ENCODE results near the gene ARHGAP35. TPM values are rescaled to one million over a fixed set of nuclear protein-coding genes. Genes with fewer than 3 reads are reported as not detected.
"Not testable (repeated sequence)": the region's sequence is repeated elsewhere in the genome, so short reads cannot be mapped to it uniquely, and the experiment has no call there.

Gene ARHGAP35
- total RNA-seq, 1 experiment from 2014 or later = 81.7 TPM

DNA sequence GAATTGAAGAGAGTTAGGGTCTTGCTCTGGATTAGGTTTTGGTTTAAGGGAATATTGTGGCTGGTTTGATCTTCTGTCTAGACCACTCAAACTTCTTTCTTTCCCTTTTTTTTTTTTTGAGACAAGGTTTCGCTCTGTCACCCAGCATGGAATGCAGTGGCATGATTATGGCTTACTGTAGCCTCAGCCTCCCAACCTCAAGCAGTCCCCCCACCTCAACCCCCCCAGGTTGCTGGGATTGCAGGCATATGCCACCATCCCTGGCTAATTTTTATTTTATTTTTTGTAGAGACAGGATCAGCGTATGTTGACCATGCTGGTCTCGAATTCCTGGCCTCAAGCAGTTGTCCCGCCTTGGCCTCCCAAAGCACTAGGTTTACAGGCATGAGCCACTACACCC, 21.2 kb downstream of the ARHGAP35 start:
- TF ChIP-seq, protein P1, sequence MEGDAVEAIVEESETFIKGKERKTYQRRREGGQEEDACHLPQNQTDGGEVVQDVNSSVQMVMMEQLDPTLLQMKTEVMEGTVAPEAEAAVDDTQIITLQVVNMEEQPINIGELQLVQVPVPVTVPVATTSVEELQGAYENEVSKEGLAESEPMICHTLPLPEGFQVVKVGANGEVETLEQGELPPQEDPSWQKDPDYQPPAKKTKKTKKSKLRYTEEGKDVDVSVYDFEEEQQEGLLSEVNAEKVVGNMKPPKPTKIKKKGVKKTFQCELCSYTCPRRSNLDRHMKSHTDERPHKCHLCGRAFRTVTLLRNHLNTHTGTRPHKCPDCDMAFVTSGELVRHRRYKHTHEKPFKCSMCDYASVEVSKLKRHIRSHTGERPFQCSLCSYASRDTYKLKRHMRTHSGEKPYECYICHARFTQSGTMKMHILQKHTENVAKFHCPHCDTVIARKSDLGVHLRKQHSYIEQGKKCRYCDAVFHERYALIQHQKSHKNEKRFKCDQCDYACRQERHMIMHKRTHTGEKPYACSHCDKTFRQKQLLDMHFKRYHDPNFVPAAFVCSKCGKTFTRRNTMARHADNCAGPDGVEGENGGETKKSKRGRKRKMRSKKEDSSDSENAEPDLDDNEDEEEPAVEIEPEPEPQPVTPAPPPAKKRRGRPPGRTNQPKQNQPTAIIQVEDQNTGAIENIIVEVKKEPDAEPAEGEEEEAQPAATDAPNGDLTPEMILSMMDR (IDR thresholded peaks at IDR 0.05; ENCODE audit: insufficient read depth in 1 of 2, low read depth in 1 of 2, low read length in 1 of 2, severe bottlenecking in 1 of 2, unreplicated experiment in 1 of 2) = no peak
- Histone ChIP-seq H3K4me3 (ENCODE audit: low read depth, low read length) (no peak overlapping the region), H3K4me1 (peaks cover 20% of the 10 kb centered on the region), H3K36me3 (ENCODE audit: control insufficient read depth, insufficient read depth, low read length) (no peaks in the 10 kb centered on the region), H3K27me3 (replicated peaks; ENCODE audit: control insufficient read depth, insufficient read depth, low read length) (no peaks in the 10 kb centered on the region), H3K9me3 (no peaks in the 10 kb centered on the region)
- BruUV-seq (replicated peaks) = no TSS peak
- H3K27me3 Mint-ChIP-seq (ENCODE audit: insufficient read depth, unreplicated experiment) = no peaks in the 10 kb centered on the region
- H3K36me3 Mint-ChIP-seq (ENCODE audit: insufficient read depth, unreplicated experiment) = peaks cover 42% of the 10 kb centered on the region
- H3K9me3 Mint-ChIP-seq (ENCODE audit: unreplicated experiment) = peaks cover 11% of the 10 kb centered on the region
- CTCF ChIA-PET = interaction anchor here (1.0 kb wide), 1 partner anchor 16 kb away, joined by 3 read pairs; no protein-coding TSS in a partner anchor
- intact Hi-C loops (cut with micrococcal nuclease; ENCODE audit: unreplicated experiment) = no loop called here
- no peak overlapping the region for H3K4me3 Mint-ChIP-seq (ENCODE audit: unreplicated experiment)
- DNase-seq = no peak
- POLR2A ChIA-PET = no interaction called here
- H3K4me1 Mint-ChIP-seq (ENCODE audit: low read depth, unreplicated experiment) = peaks cover 33% of the 10 kb centered on the region
- H3K27ac Mint-ChIP-seq (ENCODE audit: unreplicated experiment) = no peak overlapping the region

DNA sequence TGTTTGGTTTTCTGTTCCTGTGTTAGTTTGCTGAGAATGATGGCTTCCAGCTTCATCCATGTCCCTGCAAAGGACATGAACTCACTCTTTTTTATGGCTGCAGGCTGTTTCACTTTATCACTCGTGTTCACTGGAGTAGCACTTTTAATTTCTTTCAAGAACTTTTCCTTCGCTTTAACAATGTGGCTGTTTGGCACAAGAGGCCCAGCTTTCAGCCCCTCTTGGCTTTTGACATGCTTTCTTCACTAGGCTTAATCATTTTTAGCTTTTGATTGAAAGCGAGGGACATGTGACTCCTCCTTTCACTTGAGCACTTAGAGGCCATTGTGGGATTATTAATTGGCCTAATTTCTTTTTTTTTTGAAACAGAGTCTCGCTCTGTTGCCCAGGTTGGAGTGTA, 22.0 kb downstream of the ARHGAP35 start:
- BruUV-seq (replicated peaks); H3K36me3 ChIP-seq (ENCODE audit: control insufficient read depth, insufficient read depth, low read length); intact Hi-C loops (cut with micrococcal nuclease; ENCODE audit: unreplicated experiment); POLR2A ChIA-PET; H3K27me3 ChIP-seq (replicated peaks; ENCODE audit: control insufficient read depth, insufficient read depth, low read length); H3K4me3 ChIP-seq (ENCODE audit: low read depth, low read length); DNase-seq; H3K27me3 Mint-ChIP-seq (ENCODE audit: insufficient read depth, unreplicated experiment); CTCF ChIA-PET; H3K4me3 Mint-ChIP-seq (ENCODE audit: unreplicated experiment); H3K9me3 ChIP-seq: not testable (repeated sequence)
- H3K4me1 ChIP-seq = peaks cover 20% of the 10 kb centered on the region
- H3K36me3 Mint-ChIP-seq (ENCODE audit: insufficient read depth, unreplicated experiment) = peaks cover 49% of the 10 kb centered on the region
- H3K9me3 Mint-ChIP-seq (ENCODE audit: unreplicated experiment) = peaks cover 18% of the 10 kb centered on the region
- peak overlapping the region; percentile 44 for H3K27ac Mint-ChIP-seq (ENCODE audit: unreplicated experiment)
- peaks cover 39% of the 10 kb centered on the region for H3K4me1 Mint-ChIP-seq (ENCODE audit: low read depth, unreplicated experiment)

DNA sequence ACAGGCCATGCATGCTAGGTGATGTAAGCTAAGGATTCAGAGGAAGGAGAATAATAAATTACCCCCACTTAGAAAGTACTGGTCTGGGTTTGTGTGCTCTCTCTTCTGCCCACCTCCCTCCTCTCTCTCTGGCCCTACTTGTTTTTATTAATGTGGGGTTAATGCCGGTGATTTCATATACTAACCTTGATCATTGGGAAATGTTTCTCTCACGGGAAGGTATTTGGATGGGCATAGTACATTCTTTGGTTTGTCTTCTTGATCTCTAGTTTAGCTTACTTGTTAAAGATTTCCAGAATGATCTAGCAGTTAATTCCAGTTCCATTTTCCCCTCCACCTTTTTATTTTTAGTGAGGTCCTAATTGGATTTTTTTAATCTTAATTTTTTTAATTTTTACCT, 24.6 kb downstream of the ARHGAP35 start:
- Mint-ChIP-seq H3K27me3 (ENCODE audit: insufficient read depth, unreplicated experiment) (no peaks in the 10 kb centered on the region), H3K4me3 (ENCODE audit: unreplicated experiment) (no peak overlapping the region), H3K27ac (ENCODE audit: unreplicated experiment) (no peak overlapping the region), H3K4me1 (ENCODE audit: low read depth, unreplicated experiment) (peaks cover 47% of the 10 kb centered on the region), H3K9me3 (ENCODE audit: unreplicated experiment) (peaks cover 18% of the 10 kb centered on the region), H3K36me3 (ENCODE audit: insufficient read depth, unreplicated experiment) (peaks cover 30% of the 10 kb centered on the region)
- TF ChIP-seq, protein P1 (IDR thresholded peaks at IDR 0.05; ENCODE audit: insufficient read depth in 1 of 2, low read depth in 1 of 2, low read length in 1 of 2, severe bottlenecking in 1 of 2, unreplicated experiment in 1 of 2) = no peak
- no peak for DNase-seq
- peaks cover 28% of the 10 kb centered on the region for H3K4me1 ChIP-seq
- no peaks in the 10 kb centered on the region for H3K27me3 ChIP-seq (replicated peaks; ENCODE audit: control insufficient read depth, insufficient read depth, low read length)
- H3K9me3 ChIP-seq = no peaks in the 10 kb centered on the region
- intact Hi-C loops (cut with micrococcal nuclease; ENCODE audit: unreplicated experiment) = no loop called here
- BruUV-seq (replicated peaks) = no TSS peak
- ChIA-PET POLR2A (no interaction called here), CTCF (interaction anchor here (1.0 kb wide), 1 partner anchor 128 kb away, joined by 4 read pairs; no protein-coding TSS in a partner anchor)
- H3K36me3 ChIP-seq (ENCODE audit: control insufficient read depth, insufficient read depth, low read length) = no peaks in the 10 kb centered on the region
- H3K4me3 ChIP-seq (ENCODE audit: low read depth, low read length) = no peak overlapping the region
